Panc1 (cell line): ENCODE data around the gene DACH1. TPM values are rescaled to one million over a fixed set of nuclear protein-coding genes. Genes with fewer than 3 reads are reported as not detected.

ENCODE experiments used
- ATAC-seq: fragments of 200-7000 bp; cut with Tn5 transposase; 2 replicates; pipeline ENCODE4 v1.9.1; 2020; ENCODE audit warnings: mild to moderate bottlenecking, moderate library complexity
- BruUV-seq: library from RNA; stranded (reverse); fragments of 400-500 nt; replicated peaks from 2 replicates; lab custom pipeline; 2021; lab: Mats Ljungman, UMichigan
- CTCF ChIA-PET: fragments of 300-600 bp; sonication (Branson Sonifier 250); formaldehyde crosslinking; loops from one replicate; lab custom pipeline; 2022; ENCODE audit warnings: antibody characterized with exemption; lab: Charles Lee
- POLR2A ChIA-PET: fragments of 300-600 bp; sonication (Branson Sonifier 250); formaldehyde crosslinking; loops from one replicate; lab custom pipeline; 2022; ENCODE audit warnings: antibody characterized with exemption; lab: Charles Lee
- DNase-seq: peaks from one replicate; pipeline ENCODE4 v3.0.0-alpha.2; 2010; ENCODE audit warnings: low read depth, low spot score
- H3K27ac ChIP-seq: 2 replicates; pipeline ENCODE4 v1.5.1; 2011; ENCODE audit warnings: mild to moderate bottlenecking, low read length, inconsistent platforms
- H3K27me3 ChIP-seq: fragments of 200-500 bp; sonication (Bioruptor generic); 2 replicates; pipeline ENCODE4 v1.6.0; 2014; ENCODE audit warnings: low read length, inconsistent platforms; ENCODE audit not compliant: control insufficient read depth, insufficient read depth
- H3K36me3 ChIP-seq: fragments of 200-500 bp; sonication (Bioruptor generic); 2 replicates; pipeline ENCODE4 v1.5.1; 2014; ENCODE audit warnings: inconsistent platforms, mild to moderate bottlenecking, low read length, moderate library complexity; ENCODE audit not compliant: control insufficient read depth, insufficient read depth
- H3K4me1 ChIP-seq: 2 replicates; pipeline ENCODE4 v1.5.1; 2011; ENCODE audit warnings: inconsistent platforms, mild to moderate bottlenecking, low read length, moderate library complexity; ENCODE audit not compliant: control insufficient read depth, insufficient read depth
- H3K4me3 ChIP-seq, 2 experiments: 2 replicates each; pipeline ENCODE4 v1.5.1; 2011 to 2012; ENCODE audit warnings: low read depth in 2 of 2, low read length in 2 of 2, mild to moderate bottlenecking in 2 of 2, inconsistent platforms in 1 of 2, moderate library complexity in 1 of 2
- H3K9me3 ChIP-seq: fragments of 200-500 bp; sonication (Bioruptor generic); 2 replicates; pipeline ENCODE4 v1.5.1; 2014; ENCODE audit warnings: low read depth, mild to moderate bottlenecking, inconsistent platforms, low read length, moderate library complexity; ENCODE audit not compliant: control insufficient read depth, insufficient read depth
- POLR2AphosphoS5 ChIP-seq: IDR thresholded peaks from 2 replicates; pipeline ENCODE4 v1.6.1; 2012; ENCODE audit warnings: mild to moderate bottlenecking, low read depth, low read length, moderate library complexity
- SIN3A ChIP-seq: IDR thresholded peaks from 2 replicates; pipeline ENCODE4 v1.6.1; 2012; ENCODE audit warnings: low read depth, mild to moderate bottlenecking, low read length, moderate library complexity, borderline replicate concordance; ENCODE audit not compliant: insufficient read depth
- TCF7L2 ChIP-seq: IDR thresholded peaks from 2 replicates; pipeline ENCODE4 v1.6.1; 2011; ENCODE audit warnings: mild to moderate bottlenecking, low read depth, low read length, inconsistent platforms
- in situ Hi-C: cut with HindIII; loops from 2 replicates; pipeline ENCODE4 v1.10.0; 2016; ENCODE audit warnings: low sequenced_read_pairs, low pct_unique_long_range_greater_than_20kb
- intact Hi-C: fragments of 100-400 bp; cut with micrococcal nuclease; formaldehyde crosslinking; loops from one replicate; pipeline ENCODE4 v1.10.0; 2022; ENCODE audit not compliant: unreplicated experiment
- total RNA-seq: library from RNA; stranded (reverse); gene quantifications from one replicate; pipeline ENCODE4 v1.2.1, GENCODE V29; 2021; ENCODE audit not compliant: unreplicated experiment
- TF ChIP-seq, protein P1 (sequence below), 2 experiments: IDR thresholded peaks; 2 replicates each; pipeline ENCODE4 v1.6.1; 2011 to 2012; ENCODE audit warnings: low read depth in 2 of 2, control low read depth in 1 of 2, low read length in 1 of 2, mild to moderate bottlenecking in 1 of 2, moderate library complexity in 1 of 2; ENCODE audit not compliant: insufficient read depth in 1 of 2
- TF ChIP-seq, protein P2 (sequence below): fragments of 450-650 bp; IDR thresholded peaks from 2 replicates; pipeline ENCODE4 v1.5.1; 2017; ENCODE audit warnings: mild to moderate bottlenecking

DACH1 gene
- total RNA-seq, 1 experiment from 2014 or later: 0.54 TPM

DNA sequence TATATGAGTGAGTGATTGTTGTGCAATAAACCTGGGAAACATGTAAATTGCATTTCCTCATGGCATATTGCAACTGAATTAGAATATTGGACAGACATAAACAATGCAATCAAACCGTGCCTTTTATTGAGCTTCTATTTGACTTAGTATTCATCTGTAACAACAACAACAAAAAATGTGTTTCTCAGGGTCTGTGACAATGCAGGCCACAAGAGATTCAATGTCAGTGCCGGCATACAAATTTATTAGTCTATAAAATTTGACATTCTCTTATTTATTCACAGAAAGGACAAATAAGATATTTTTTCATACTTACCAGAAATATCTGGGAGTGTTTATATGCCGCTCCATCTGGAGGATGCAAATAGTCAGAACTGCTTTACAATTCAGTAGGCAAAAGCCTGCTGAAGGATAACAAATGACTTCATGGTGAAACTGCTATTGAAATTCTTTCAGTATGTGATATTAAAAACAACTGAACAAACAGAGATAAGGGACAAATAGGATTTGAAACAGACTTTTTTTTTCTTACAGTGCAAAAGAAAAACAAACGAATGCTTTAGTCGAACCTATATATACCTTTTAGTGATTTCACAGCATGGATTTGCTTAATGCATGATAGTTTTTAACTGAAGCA lies 77.2 kb downstream of the DACH1 start:
- intact Hi-C loops (loop anchor here (10.0 kb wide), 1 partner anchor 205 kb away; no protein-coding TSS in a partner anchor), in situ Hi-C loops (no loop called here)
- ChIA-PET CTCF (no interaction called here), POLR2A (no interaction called here)
- TF ChIP-seq SIN3A (no peak), POLR2AphosphoS5 (no peak), TCF7L2 (no peak)
- TF ChIP-seq, protein P1, sequence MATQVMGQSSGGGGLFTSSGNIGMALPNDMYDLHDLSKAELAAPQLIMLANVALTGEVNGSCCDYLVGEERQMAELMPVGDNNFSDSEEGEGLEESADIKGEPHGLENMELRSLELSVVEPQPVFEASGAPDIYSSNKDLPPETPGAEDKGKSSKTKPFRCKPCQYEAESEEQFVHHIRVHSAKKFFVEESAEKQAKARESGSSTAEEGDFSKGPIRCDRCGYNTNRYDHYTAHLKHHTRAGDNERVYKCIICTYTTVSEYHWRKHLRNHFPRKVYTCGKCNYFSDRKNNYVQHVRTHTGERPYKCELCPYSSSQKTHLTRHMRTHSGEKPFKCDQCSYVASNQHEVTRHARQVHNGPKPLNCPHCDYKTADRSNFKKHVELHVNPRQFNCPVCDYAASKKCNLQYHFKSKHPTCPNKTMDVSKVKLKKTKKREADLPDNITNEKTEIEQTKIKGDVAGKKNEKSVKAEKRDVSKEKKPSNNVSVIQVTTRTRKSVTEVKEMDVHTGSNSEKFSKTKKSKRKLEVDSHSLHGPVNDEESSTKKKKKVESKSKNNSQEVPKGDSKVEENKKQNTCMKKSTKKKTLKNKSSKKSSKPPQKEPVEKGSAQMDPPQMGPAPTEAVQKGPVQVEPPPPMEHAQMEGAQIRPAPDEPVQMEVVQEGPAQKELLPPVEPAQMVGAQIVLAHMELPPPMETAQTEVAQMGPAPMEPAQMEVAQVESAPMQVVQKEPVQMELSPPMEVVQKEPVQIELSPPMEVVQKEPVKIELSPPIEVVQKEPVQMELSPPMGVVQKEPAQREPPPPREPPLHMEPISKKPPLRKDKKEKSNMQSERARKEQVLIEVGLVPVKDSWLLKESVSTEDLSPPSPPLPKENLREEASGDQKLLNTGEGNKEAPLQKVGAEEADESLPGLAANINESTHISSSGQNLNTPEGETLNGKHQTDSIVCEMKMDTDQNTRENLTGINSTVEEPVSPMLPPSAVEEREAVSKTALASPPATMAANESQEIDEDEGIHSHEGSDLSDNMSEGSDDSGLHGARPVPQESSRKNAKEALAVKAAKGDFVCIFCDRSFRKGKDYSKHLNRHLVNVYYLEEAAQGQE (IDR thresholded peaks at IDR 0.05; ENCODE audit: insufficient read depth in 1 of 2, low read depth in 2 of 2, low read length in 1 of 2): no peak
- TF ChIP-seq, protein P2, sequence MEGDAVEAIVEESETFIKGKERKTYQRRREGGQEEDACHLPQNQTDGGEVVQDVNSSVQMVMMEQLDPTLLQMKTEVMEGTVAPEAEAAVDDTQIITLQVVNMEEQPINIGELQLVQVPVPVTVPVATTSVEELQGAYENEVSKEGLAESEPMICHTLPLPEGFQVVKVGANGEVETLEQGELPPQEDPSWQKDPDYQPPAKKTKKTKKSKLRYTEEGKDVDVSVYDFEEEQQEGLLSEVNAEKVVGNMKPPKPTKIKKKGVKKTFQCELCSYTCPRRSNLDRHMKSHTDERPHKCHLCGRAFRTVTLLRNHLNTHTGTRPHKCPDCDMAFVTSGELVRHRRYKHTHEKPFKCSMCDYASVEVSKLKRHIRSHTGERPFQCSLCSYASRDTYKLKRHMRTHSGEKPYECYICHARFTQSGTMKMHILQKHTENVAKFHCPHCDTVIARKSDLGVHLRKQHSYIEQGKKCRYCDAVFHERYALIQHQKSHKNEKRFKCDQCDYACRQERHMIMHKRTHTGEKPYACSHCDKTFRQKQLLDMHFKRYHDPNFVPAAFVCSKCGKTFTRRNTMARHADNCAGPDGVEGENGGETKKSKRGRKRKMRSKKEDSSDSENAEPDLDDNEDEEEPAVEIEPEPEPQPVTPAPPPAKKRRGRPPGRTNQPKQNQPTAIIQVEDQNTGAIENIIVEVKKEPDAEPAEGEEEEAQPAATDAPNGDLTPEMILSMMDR: no peak
- H3K4me1 ChIP-seq: no peaks in the 10 kb centered on the region
- no peaks in the 10 kb centered on the region for H3K27me3 ChIP-seq
- no TSS peak for BruUV-seq
- no peak for ATAC-seq
- no peaks in the 10 kb centered on the region for H3K9me3 ChIP-seq
- H3K4me3 ChIP-seq: no peak overlapping the region
- H3K27ac ChIP-seq: no peak overlapping the region
- DNase-seq: no peak
- no peaks in the 10 kb centered on the region for H3K36me3 ChIP-seq

DNA sequence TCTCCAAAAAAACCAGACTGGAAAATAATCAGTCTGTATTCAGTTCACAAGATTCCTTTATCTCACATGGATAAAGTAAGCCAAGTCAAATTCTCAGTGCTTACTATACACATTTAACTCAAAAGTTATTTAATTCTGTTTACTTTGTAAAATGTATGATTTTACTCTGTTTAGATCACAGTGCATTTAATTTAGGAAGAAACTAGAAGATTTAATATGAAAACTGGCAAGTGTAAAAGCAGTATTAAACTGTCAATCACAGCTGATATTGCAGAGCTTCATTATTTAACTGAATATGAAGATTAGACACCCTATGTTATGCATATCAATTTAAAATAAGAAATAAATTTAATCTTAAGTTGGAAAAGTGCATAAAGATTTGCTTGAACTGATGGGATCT lies 78.0 kb downstream of the DACH1 start:
- ChIA-PET POLR2A (no interaction called here), CTCF (no interaction called here)
- H3K27me3 ChIP-seq: no peaks in the 10 kb centered on the region
- intact Hi-C loops: loop anchor here (10.0 kb wide), 1 partner anchor 206 kb away; no protein-coding TSS in a partner anchor
- in situ Hi-C loops: no loop called here
- TF ChIP-seq, protein P1 (IDR thresholded peaks at IDR 0.05; ENCODE audit: insufficient read depth in 1 of 2, low read depth in 2 of 2, low read length in 1 of 2): no peak
- no peak for TF ChIP-seq SIN3A
- TF ChIP-seq TCF7L2: no peak
- no peak for TF ChIP-seq POLR2AphosphoS5
- TF ChIP-seq, protein P2: no peak
- ATAC-seq (no peak), DNase-seq (no peak)
- no peak overlapping the region for H3K27ac ChIP-seq
- no peak overlapping the region for H3K4me3 ChIP-seq
- BruUV-seq: no TSS peak
- no peaks in the 10 kb centered on the region for H3K9me3 ChIP-seq
- H3K36me3 ChIP-seq: no peaks in the 10 kb centered on the region
- no peaks in the 10 kb centered on the region for H3K4me1 ChIP-seq
